Measurements from ENCODE around the gene INF2.

GRCh38 chr14:104744484-104744883, 55.1 kb downstream of the INF2 start:
- TF ChIP-seq GLIS3 (CRISPR knock-in tag; IDR thresholded peaks at IDR 0.05) (no peak), CREB5 (CRISPR knock-in tag; IDR thresholded peaks at IDR 0.05; ENCODE audit: low read depth) (no peak), ZFP30 (CRISPR knock-in tag; IDR thresholded peaks at IDR 0.05) (no peak), ISL1 (CRISPR knock-in tag; IDR thresholded peaks at IDR 0.05) (no peak), ZNF70 (CRISPR knock-in tag; IDR thresholded peaks at IDR 0.05) (no peak), ESRRG (CRISPR knock-in tag; IDR thresholded peaks at IDR 0.05) (no peak), ARNTL (CRISPR knock-in tag; IDR thresholded peaks at IDR 0.05; ENCODE audit: borderline replicate concordance, low read depth) (no peak)

All from SK-N-SH treated with all-trans-retinoic acid at 6 μM for 48 hours (cell line).